ENCODE measurements around the gene GLP2R.

GRCh38 chr17:9868552-9868951, 42.8 kb downstream of the GLP2R start:
- no peak for TF ChIP-seq CTCF (IDR thresholded peaks at IDR 0.05)
- no peak for TF ChIP-seq POLR2AphosphoS5 (IDR thresholded peaks at IDR 0.05)
- TF ChIP-seq POLR2A (IDR thresholded peaks at IDR 0.05): no peak
- no peak for TF ChIP-seq EP300 (IDR thresholded peaks at IDR 0.05; ENCODE audit: low read depth)
